Measurements from ENCODE around the gene BBOX1. TPM values are rescaled to one million over a fixed set of nuclear protein-coding genes. Genes with fewer than 3 reads are reported as not detected.

The BBOX1 gene
- total RNA-seq, 2 experiments from 2014 or later, result not detected

DNA sequence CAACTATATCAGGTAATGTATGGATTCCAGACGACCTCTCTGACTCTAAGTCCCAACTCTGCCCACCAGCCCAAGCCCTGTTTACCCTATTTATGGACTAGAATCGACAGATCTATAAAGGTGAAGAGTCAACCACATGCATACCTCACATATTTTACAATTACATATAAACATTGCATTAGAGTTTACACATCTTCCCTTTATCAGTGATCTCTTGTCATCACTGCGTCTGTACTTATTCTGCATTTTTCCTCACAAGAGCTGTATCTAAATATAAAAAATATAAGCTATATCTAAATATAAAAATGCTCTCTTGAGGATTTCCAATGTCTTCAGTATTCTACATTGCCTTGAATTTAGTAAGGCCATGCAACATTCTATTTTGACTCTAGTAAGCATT, 38.2 kb upstream of the BBOX1 start:
- no peaks in the 10 kb centered on the region for H3K9me3 Mint-ChIP-seq
- no peak overlapping the region for H3K27ac Mint-ChIP-seq
- H3K27me3 Mint-ChIP-seq, result no peaks in the 10 kb centered on the region
- Histone ChIP-seq H3K27me3 (ENCODE audit: control insufficient read depth in 1 of 2, insufficient read depth in 2 of 2, low read length in 2 of 2) (no peaks in the 10 kb centered on the region), H3K36me3 (ENCODE audit: insufficient read depth, low read length) (no peaks in the 10 kb centered on the region), H3K9me3 (ENCODE audit: control insufficient read depth in 1 of 2, insufficient read depth in 1 of 2, low read length in 2 of 2) (no peaks in the 10 kb centered on the region), H3K4me3 (ENCODE audit: low read length) (no peak overlapping the region), H3K27ac (ENCODE audit: low read depth in 1 of 2, low read length in 2 of 2) (no peak overlapping the region), H3K4me1 (ENCODE audit: insufficient read depth, low read length) (no peaks in the 10 kb centered on the region)
- CTCF ChIA-PET, result no interaction called here
- H3K4me3 Mint-ChIP-seq, result no peak overlapping the region
- no peak for DNase-seq
- H3K36me3 Mint-ChIP-seq (ENCODE audit: low read depth), result no peaks in the 10 kb centered on the region
- intact Hi-C loops (cut with DNase I, micrococcal nuclease), result no loop called here
- ATAC-seq (ENCODE audit: poor library complexity), result no peak
- TF ChIP-seq, protein P1, sequence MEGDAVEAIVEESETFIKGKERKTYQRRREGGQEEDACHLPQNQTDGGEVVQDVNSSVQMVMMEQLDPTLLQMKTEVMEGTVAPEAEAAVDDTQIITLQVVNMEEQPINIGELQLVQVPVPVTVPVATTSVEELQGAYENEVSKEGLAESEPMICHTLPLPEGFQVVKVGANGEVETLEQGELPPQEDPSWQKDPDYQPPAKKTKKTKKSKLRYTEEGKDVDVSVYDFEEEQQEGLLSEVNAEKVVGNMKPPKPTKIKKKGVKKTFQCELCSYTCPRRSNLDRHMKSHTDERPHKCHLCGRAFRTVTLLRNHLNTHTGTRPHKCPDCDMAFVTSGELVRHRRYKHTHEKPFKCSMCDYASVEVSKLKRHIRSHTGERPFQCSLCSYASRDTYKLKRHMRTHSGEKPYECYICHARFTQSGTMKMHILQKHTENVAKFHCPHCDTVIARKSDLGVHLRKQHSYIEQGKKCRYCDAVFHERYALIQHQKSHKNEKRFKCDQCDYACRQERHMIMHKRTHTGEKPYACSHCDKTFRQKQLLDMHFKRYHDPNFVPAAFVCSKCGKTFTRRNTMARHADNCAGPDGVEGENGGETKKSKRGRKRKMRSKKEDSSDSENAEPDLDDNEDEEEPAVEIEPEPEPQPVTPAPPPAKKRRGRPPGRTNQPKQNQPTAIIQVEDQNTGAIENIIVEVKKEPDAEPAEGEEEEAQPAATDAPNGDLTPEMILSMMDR (IDR thresholded peaks at IDR 0.05), result no peak
- POLR2A ChIA-PET, result no interaction called here
- H3K4me1 Mint-ChIP-seq (ENCODE audit: low read depth), result no peaks in the 10 kb centered on the region

DNA sequence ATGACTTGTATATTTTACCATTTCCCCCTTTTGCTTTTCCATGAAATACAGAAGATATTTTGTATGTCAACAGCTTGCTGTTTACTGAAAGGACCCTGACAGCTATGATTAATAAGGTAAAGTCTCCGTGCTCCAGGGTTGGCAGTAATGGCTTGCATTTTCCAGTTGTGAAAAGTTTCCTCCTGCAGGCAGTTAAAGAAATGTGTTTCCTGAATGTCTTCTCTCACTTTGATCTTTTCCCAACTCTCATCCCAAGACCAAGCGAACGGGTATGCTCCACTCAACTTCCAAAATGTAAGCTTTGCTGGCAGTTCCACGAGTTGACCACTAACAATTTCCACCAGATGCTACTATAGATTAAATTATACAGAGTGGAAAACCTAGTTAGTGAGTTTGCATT, 37.8 kb upstream of the BBOX1 start:
- Histone ChIP-seq H3K4me1 (ENCODE audit: insufficient read depth, low read length) (no peaks in the 10 kb centered on the region), H3K27ac (ENCODE audit: low read depth in 1 of 2, low read length in 2 of 2) (no peak overlapping the region), H3K36me3 (ENCODE audit: insufficient read depth, low read length) (no peaks in the 10 kb centered on the region), H3K4me3 (ENCODE audit: low read length) (no peak overlapping the region), H3K27me3 (ENCODE audit: control insufficient read depth in 1 of 2, insufficient read depth in 2 of 2, low read length in 2 of 2) (no peaks in the 10 kb centered on the region), H3K9me3 (ENCODE audit: control insufficient read depth in 1 of 2, insufficient read depth in 1 of 2, low read length in 2 of 2) (no peaks in the 10 kb centered on the region)
- H3K4me1 Mint-ChIP-seq (ENCODE audit: low read depth), result no peaks in the 10 kb centered on the region
- DNase-seq, result no peak
- ChIA-PET CTCF (no interaction called here), POLR2A (no interaction called here)
- no peak overlapping the region for H3K27ac Mint-ChIP-seq
- no peaks in the 10 kb centered on the region for H3K27me3 Mint-ChIP-seq
- H3K4me3 Mint-ChIP-seq, result no peak overlapping the region
- ATAC-seq (ENCODE audit: poor library complexity), result no peak
- H3K36me3 Mint-ChIP-seq (ENCODE audit: low read depth), result no peaks in the 10 kb centered on the region
- H3K9me3 Mint-ChIP-seq, result no peaks in the 10 kb centered on the region
- TF ChIP-seq, protein P1 (IDR thresholded peaks at IDR 0.05), result no peak
- intact Hi-C loops (cut with DNase I, micrococcal nuclease), result no loop called here

DNA sequence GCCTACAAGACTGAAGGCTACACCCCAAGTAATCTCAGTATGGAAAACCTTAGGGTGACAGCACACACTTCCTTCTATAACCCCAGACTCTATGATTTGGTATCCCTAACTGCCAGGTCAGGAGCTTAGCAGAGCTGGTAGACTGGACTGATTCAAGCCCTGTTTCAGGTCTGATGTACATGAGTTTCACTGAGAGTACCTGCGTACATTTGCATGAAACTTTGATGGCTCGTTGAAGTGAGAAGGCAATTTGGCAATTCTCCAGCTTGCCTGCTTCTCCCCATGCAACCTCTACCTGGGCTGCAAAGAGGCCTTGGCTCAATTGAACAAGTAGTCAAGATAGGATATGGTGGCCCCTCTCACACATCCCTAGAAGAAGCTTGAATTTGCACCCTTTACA, 36.5 kb upstream of the BBOX1 start:
- Histone ChIP-seq H3K36me3 (ENCODE audit: insufficient read depth, low read length) (no peaks in the 10 kb centered on the region), H3K27me3 (ENCODE audit: control insufficient read depth in 1 of 2, insufficient read depth in 2 of 2, low read length in 2 of 2) (no peaks in the 10 kb centered on the region), H3K27ac (ENCODE audit: low read depth in 1 of 2, low read length in 2 of 2) (no peak overlapping the region), H3K4me1 (ENCODE audit: insufficient read depth, low read length) (no peaks in the 10 kb centered on the region), H3K4me3 (ENCODE audit: low read length) (no peak overlapping the region), H3K9me3 (ENCODE audit: control insufficient read depth in 1 of 2, insufficient read depth in 1 of 2, low read length in 2 of 2) (no peaks in the 10 kb centered on the region)
- no peaks in the 10 kb centered on the region for H3K9me3 Mint-ChIP-seq
- H3K4me3 Mint-ChIP-seq, result no peak overlapping the region
- no peak for DNase-seq
- H3K36me3 Mint-ChIP-seq (ENCODE audit: low read depth), result no peaks in the 10 kb centered on the region
- no peaks in the 10 kb centered on the region for H3K4me1 Mint-ChIP-seq (ENCODE audit: low read depth)
- H3K27ac Mint-ChIP-seq, result no peak overlapping the region
- ChIA-PET POLR2A (no interaction called here), CTCF (no interaction called here)
- intact Hi-C loops (cut with DNase I, micrococcal nuclease), result no loop called here
- TF ChIP-seq, protein P1 (IDR thresholded peaks at IDR 0.05), result no peak
- no peaks in the 10 kb centered on the region for H3K27me3 Mint-ChIP-seq
- no peak for ATAC-seq (ENCODE audit: poor library complexity)
